ENCODE results near the gene NDUFV1.
A peak's percentile ranks its signal among the peaks of the same experiment; 100 is the strongest.
"Not testable (repeated sequence)": the region's sequence is repeated elsewhere in the genome, so short reads cannot be mapped to it uniquely, and the experiment has no call there.

The NDUFV1 gene

DNA sequence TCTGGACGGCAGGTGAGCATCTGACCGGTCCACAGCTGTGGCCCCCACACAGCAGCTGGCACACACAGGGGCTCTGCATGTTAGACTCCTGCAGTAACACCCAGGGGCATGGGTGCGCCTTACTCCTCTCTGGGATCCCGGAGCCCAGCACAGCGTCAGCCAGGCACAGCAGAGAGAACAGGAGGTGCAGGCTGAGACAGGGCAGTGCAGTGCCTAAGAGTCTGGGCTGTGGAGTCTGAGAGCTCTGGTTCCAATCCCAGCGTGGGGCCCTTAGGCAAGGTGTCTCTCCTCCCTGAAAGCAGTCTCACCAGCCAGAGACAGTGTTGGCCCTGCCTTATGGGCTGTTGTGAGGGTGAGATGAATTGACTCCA lies 20.7 kb downstream of the NDUFV1 start:
- DNase-seq (ENCODE audit: low read depth in 3 of 3): no peak

DNA sequence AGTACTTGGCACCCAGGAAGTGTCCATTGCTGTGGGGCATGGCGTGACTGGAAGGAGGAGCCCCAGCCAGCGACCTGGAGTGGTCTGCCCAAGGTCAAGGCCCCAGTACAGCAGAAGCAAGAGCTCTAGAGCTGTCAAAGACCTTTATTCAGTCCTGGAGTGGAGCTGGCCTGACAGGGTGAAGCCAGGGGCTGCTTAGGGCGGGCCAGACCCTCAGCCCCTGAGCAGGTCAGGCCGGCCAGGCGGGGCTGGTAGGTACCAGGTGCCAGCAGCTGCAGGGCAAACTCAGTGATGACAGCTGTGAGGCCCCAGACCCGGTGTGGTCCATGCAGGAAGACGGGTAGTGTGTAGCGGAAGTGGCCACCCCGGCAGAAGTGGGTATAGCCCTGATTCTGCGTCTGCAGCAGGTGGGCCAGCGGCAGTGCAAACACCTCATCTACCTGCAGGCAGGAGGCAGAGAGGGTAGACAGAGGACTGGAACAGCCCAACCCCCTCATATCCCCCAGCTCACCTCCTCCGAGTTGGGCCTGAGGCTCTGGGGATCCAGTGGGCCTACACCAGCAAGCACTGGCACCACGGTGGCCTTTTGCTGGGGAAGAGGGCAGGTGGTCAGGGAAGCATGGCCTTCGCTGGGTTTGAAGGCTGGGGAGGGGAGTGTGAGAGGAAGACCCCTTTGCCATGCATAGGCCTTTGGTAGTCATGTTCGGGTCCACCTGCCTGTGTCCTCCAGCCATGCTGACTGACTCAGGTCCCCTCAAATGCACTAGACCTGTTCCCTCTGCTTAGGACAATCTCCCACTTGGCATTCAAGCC lies 21.3 kb downstream of the NDUFV1 start:
- no peak for DNase-seq (ENCODE audit: low read depth in 3 of 3)

DNA sequence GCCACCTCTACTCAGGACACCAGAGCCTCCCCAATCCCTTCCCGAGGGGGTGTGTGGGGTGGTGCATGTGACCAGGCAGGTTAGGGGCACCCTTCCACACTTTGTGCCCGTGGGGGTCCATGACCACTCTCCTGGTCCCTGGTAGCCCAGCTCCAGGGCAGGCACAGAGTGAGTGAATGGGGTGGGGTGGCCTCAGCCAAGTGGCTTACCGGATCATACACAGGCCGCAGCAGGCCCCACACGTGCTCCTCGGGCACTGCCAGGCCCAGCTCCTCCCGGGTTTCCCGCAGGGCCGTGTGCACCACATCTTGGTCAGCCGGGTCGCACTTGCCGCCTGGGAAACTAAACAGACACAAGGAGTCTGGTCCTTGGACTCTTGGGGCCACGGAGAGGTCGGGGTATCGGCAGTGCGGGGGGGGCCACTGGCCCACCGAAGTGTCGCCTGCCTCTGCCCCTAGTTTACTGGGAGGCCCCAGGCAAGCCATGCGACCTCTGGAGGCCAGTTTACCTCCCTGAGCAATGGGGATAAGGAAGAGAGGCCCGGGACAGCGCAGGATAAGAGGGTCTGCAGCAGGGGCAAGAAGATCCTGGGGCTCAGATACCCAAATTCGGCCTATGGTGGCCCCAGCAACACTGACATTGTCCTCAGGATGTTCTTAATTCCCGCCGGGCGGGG lies 22.1 kb downstream of the NDUFV1 start:
- DNase-seq (ENCODE audit: low read depth in 3 of 3): no peak

DNA sequence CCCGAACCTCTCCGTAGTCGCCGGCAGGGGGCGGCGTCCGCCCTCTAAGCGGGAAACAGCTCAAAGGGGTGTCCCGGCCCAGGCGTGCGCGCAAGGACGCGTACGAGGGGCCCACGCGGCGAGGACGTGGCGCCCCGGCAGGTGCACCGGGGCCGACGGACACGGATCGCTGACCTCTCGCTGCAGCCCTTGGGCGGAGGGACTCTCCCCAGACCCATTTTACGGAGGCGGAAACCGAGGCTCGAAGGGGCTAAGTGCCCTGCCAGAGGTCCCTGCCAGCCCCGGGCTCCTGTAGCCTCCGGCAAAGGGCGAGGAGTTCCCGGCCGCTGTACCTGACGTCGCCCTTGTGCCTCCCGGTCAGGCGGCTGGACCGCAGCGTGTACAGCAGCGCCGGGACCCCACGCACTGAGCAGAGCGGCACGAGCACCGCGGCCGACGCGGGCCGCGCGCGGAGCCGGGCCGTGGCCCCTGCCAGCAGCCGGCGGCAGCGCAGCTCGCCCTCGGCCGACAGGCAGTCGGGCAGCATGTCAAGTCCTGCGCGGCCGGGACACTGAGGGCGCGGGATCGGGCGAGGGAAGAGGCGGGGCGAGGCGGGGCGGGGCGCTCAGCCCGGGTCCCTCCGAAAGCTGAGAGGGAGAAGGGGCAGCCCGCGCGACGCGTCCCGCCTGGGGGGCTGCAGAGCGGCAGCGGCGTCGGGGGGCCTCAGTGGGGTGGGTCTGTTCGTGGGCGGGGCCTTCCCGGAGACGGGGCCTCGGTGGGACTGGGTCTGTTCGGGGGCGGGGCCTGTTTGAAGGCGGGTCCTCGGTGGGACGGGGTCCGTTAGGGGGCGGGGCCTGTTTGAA lies 22.9 kb downstream of the NDUFV1 start, which contains the start of gene NUDT8:
NUDT8 (minus strand) TSS at position 552 of the 842 bp plus-strand sequence; CDS start at position 526, 26 bp downstream.
- peak; percentile 75 to 82 (median 81) for DNase-seq (ENCODE audit: low read depth in 3 of 3)

DNA sequence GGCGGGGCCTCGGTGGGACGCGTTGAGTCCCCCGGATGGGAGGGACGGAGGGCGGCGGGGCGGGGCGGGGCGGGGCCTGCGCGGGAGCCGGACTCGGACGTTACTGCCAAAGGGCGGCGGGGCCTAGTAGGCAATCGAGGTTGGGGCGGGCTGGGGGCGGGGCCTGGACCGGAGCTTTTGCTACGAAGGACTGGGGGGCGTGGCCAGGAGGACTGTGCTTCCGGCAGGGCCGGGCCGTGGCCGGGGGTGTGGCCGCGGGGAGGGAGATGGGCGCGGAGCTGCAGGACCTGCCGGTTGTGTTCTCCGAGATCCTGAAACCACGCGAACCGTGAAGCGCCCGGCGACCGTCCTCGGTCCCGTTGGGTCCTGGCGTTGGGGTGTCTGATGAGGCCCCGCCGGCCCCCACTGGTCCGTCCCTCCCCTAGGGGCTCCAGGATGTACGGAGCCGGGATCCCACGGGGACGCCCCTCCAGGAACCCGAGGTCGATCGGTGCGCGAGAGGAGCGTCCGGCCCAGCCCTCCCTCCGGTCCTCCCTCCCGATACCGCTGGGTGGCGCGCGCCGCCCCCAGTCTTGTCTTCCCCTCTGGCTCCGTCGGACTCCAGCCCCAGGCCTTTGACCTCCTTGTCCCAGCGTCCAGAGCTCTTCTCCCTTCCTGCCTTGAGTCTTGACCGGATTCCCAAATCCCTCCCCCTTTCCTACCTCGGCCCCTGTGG lies 23.6 kb downstream of the NDUFV1 start:
- peak; percentile 94 to 99 (median 94) for DNase-seq (ENCODE audit: low read depth in 3 of 3)

DNA sequence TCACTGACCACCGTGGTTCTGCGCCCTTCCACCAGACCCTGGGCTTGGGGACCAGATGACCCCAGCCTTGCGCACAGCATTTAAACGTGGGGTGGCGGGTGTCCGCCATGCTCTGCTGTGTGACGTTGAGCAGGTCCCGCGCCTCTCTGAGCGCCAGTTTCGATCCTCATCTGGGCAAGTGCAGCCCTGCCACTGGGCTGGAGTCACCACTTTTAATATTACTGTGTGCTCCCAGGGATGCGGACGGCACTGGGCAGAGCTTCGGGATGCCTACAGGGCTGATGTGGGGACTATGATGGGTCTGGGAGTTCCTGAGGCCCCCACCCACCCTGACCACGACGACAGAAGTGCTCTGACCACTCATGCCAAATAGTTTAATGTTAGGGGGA lies 24.2 kb downstream of the NDUFV1 start:
- DNase-seq (ENCODE audit: low read depth in 3 of 3): no peak

DNA sequence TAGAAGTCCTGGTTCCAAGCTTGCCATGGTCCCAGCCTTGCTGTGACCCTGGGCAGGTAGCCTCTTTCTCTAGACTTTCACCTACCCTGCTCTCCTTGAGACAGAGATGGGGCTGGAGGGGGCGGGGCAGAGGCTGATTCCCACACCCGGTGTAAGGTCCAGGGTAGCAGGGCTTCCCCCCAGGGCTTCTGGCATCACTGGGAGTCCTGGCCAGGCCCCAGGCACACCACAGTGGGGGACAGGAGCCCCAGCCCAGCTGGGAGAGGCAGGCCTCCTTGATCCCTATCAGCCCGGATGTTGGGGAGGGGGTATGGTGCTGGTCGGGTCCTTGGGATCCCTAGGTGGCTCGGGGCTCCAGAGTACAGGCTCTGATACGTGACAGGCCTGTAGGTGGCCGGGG lies 24.7 kb downstream of the NDUFV1 start:
- no peak for DNase-seq (ENCODE audit: low read depth in 3 of 3)

DNA sequence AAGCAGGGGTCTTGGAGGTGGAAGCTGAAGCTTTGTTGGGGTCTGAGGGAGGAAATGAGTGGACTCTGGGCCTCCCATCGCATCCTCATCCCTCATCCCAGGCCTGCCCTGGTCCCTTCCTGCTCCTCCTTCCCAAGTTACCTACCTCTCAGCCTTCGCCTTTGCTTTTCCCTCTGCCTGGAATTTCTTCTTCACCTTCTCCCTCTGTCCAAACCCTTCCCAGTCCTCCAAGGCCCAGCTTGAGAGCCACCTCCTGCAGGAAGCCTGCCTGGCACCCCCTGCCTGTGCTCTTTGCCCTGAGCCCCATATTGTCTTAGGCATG lies 25.1 kb downstream of the NDUFV1 start:
- DNase-seq (ENCODE audit: low read depth in 3 of 3): no peak

DNA sequence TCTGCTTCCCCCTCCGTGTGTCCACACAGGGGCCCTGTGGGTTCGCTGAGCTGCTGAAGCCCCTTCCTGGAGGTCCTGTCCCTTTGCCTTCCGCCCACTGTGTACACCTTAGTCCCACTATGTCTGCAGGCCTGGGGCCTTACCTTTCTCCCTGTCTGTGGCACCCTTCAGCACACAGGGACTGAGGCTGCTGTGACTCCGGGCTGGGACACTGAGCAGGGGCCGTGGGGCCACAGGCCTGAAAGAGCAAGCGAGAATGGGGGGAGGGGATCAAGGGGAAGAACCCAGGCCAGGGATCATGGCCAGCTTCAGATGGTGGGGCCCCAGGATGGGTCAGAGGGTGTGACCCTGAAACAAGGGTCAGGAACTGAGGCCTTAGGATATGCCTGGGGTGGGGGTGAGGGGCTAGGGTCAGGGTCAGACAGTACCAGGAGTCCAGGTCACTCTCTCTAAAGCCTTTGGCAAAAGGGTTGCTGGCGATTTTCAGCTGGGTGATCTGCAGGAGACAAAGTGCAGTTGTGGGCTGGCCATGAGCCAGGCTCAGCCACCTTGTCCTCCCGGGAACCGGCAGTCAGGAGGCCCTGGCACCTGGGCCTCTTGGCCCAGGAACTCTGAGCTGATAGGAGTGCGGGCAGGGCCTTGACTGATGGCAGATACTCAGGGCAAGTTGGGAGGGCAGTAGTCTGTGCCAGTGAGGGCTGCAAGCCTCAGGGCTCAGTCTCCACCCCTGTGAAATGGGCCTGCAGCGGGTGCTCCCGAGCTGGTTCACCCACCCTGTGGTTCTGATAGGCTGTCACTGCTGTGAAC lies 25.6 kb downstream of the NDUFV1 start:
- DNase-seq (ENCODE audit: low read depth in 3 of 3): no peak

DNA sequence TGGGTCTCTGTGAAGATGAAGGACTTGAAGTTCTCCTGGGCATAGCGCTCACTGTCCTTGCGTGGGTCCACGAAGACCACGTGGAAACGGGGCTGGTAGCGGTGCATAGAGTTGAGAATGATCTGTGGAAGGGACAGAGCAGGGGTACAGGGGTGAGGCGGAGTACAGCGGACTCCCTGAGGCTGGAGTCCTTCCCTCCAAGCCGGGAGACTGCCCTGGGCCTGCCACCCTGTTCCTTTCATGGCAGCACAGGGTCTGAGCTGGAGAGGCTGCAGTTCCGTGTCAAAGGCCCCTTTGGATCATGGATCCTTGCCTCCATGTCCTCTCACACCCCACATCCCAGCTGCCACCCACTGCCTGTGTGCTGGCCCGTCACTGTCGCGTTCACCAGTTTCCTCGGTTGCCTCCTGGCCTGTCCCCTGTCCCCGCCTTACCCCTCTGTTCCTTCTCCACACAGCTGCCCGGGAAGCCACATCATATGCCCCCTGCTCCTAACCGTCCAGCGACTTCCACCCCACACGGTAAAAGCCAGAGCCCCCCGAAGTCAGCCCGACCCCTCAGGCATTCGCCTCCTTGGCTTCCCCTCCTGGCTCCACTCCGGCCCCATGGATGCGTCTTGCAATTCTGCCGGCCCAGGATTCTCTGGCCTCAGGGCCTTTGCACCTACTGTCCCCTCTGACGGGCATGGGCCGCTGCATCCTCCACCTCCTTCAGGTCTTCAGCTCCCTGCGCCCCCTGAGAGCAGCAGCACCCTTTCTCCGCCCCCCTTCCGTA lies 26.4 kb downstream of the NDUFV1 start:
- DNase-seq (ENCODE audit: low read depth in 3 of 3): no peak

DNA sequence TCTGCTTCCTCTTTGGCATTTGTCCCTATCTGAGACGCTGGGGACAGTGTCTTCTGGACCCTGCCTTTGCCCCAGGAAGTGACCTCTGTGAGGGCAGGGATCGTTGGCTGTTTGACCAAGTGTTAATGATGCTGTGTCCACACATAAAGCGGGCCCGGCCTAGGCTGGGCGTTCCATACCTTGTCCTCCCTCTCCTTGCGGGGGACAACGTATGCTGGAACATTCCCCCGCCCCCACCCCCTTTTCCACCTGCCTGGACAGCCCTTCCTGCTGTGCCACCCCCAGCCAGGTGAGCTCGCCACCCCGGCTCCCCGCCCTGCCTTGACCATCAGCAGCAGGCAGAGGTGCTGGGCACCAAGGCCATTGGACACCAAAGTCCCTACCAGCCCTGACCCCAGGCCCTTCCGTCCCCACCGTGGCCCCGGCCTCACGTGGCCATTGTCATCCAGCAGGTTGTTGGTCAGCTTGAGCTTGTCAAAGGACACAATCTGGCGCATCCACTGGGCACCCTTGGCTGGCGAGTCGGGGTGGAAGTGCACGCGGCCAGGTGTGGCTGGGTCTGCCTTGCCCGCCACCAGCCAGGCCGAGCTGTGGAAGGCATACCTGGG lies 27.1 kb downstream of the NDUFV1 start:
- no peak for DNase-seq (ENCODE audit: low read depth in 3 of 3)

DNA sequence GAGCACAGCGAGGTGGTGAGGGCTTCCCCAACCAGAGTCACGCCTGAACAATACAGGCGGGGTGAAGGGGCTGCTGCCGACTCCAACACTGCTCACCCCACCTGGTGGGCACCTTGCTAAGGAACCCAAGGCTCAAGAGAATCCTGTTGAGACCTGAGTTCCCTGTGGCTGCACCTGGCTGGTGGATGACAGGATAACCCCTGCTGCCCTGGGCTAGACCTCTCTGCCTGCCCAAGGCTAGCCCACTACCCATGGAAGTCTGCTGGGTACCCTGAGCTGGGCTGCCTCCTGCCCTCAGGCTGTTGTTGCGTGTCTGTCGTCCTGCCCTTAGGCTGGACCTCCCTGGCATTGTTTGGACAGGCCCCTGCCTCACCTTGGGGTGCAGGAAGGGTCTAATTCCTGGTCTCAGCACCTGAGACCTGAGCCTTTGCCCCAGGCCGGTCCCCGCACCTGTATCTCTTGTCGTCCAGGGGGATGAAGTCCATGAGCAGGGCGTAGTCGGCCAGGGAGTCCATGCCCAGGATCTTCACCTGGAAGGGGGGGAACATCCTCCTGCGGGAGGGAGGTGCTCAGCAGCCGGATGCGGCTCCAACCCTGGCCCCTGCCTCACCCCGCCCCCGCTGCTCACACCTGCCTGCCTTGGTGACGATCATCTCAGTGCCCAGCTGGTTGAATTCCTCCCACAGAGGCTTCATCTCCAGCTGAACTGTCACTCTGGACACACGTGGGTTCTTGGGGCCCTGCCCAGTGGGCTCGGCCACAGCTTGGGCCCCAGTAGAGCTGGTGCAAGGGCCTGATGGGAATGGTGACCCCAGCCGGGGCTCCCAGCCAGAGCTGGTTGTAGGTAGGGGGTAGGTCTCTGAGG lies 27.9 kb downstream of the NDUFV1 start:
- no peak for DNase-seq (ENCODE audit: low read depth in 3 of 3)

DNA sequence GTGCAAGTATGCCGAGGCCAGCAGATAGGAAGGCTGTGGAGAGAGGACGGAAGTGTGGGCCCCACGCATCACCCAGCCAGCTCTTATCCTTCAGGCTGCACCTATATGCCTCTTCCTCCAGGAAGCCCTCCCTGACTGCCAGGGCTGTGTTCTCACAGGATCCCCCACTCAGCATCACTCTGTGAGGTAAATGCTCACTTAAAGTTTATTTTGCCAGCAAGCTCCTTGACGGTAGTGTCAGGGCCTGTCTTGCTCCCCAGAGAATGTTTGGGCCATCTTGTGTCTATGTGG lies 28.4 kb downstream of the NDUFV1 start:
- no peak for DNase-seq (ENCODE audit: low read depth in 3 of 3)

DNA sequence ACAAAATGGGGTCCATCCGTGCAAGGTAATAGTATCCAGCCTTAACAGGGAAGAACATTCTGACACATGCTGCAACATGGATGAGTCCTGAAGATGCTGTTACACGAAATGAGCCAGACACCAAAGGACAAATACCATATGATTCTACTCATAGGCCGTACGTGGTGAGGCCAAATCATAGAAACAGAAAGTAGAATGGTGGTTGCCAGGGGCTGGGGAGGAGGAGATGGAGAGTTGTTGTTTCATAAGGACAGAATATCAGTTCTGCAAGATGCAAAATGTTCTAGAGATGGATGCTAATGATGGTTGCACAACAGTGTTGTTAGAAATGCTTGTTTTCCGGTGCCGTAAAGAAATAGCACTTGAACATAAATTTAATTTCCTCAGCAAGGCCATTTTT lies 30.2 kb downstream of the NDUFV1 start:
- DNase-seq (ENCODE audit: low read depth in 3 of 3): no peak

DNA sequence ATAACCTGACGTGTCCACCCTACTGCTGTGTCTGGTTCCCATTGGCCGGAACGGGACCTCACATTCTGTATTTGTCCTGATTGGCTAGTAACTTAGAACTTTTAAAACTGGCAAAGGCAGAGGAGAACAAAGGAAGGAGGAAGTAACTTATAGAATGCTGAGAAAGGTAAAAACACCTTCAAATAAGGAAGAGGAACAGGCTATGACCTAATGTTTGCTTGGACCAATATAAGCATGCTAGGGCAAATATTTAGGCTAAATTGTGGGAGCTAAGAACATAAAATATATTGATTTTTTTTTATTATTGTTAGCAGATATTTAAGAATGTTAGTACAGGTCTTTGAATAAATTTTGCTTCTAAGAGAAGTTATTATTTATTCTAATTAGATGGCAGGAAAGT lies 30.7 kb downstream of the NDUFV1 start:
- DNase-seq (ENCODE audit: low read depth in 3 of 3): not testable (repeated sequence)

DNA sequence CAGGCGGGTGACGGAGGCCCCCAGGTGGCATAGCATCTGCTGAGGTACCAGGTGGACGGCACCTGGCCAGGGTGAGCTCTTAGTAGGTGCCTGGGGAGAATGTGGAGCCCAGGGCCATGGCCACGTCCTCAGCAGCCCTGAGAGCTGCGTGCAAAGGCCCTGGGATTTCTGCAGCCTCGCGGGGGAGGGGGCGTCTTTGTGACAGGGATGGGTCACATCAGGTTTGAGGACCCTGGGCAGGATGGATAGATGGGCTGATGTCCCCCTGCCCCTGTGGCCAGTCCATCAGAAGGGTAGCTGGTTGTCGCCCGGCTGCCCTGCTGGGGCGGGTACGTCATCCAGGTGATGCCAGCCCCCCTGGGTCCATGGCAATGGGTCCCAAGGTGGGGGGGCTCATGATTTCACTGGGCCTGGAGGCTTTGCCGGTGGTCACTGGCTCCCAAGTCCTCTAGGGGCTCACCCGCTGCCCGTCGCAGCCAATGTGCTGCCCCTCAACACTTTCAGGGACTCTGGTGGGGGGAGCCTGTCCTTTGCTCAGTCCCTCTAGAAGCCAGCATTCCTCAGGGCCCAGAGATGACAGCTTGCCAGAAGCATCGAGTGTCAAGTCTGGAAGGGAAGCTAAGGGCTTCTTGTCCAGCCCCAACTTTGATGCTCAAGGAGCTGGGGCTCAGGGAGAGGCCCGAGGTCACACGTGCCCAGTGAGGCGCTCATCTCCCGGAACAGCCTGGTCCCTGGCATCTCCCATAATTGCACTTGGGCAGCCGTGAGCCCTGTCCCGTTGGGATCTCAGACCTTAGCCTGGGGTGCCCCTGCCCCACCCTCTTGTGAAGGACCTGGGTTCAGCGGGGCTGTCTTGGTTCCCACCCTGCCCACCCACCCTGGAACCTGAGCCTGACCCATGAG lies 32.0 kb downstream of the NDUFV1 start:
- no peak for DNase-seq (ENCODE audit: low read depth in 3 of 3)

DNA sequence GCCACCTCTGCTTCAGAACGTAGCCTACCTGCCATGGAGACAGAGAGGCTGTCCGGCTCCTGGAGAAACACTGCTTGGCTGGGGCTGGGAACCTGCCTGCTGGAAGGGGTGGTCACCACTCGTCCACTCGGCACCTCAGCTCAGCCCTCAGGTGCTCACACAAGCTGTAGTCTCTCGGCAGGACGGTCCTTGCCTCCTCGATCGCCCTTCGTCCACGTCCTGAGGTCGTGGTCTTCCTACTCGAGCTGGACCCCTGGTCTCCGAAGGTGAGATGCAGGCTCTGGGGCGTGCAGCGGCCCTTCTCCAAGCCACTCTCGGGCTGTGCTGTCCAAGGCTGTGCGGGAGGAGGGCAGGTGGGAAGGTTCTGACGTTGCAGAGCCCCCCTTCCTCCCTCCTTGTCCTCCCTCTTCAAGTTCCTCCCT lies 32.7 kb downstream of the NDUFV1 start, which contains the start of gene TBX10:
TBX10 (minus strand) TSS at position 326 of the 422 bp plus-strand sequence; CDS start at position 35, 291 bp downstream.
- DNase-seq (ENCODE audit: low read depth in 3 of 3): no peak
